Osteocyte (in vitro differentiated cells): ENCODE results near the gene SMARCA4. TPM values are rescaled to one million over a fixed set of nuclear protein-coding genes. Genes with fewer than 3 reads are reported as not detected.

Source experiments
- DNase-seq: peaks from one replicate; pipeline ENCODE4 v3.0.0; 2021; ENCODE audit warnings: mixed read lengths; ENCODE audit not compliant: unreplicated experiment; ENCODE audit errors: extremely low spot score
- H3K27ac Mint-ChIP-seq: one replicate; pipeline ENCODE4 v1.8.0; 2021; ENCODE audit warnings: mild to moderate bottlenecking, mixed read lengths; ENCODE audit not compliant: unreplicated experiment
- H3K27me3 Mint-ChIP-seq: one replicate; pipeline ENCODE4 v1.8.0; 2021; ENCODE audit warnings: mixed read lengths; ENCODE audit not compliant: unreplicated experiment
- H3K36me3 Mint-ChIP-seq: one replicate; pipeline ENCODE4 v1.8.0; 2021; ENCODE audit warnings: mixed read lengths; ENCODE audit not compliant: unreplicated experiment
- H3K4me1 Mint-ChIP-seq: one replicate; pipeline ENCODE4 v1.8.0; 2021; ENCODE audit warnings: mixed read lengths; ENCODE audit not compliant: unreplicated experiment
- H3K4me3 Mint-ChIP-seq: one replicate; pipeline ENCODE4 v1.8.0; 2021; ENCODE audit warnings: mild to moderate bottlenecking, moderate library complexity, mixed read lengths; ENCODE audit not compliant: unreplicated experiment
- H3K9me3 Mint-ChIP-seq: one replicate; pipeline ENCODE4 v1.8.0; 2021; ENCODE audit warnings: mixed read lengths; ENCODE audit not compliant: unreplicated experiment
- total RNA-seq: library from RNA; stranded (reverse); gene quantifications from 2 replicates; pipeline ENCODE4 v1.2.1, GENCODE V29; 2021
- TF ChIP-seq, protein P1 (sequence below): fragments of 200-600 bp; sonication (generic); IDR thresholded peaks from 2 replicates; pipeline ENCODE4 v1.5.0; 2021; ENCODE audit warnings: antibody characterized with exemption, mild to moderate bottlenecking, moderate library complexity

The SMARCA4 gene
- total RNA-seq, 1 donor from 2014 or later, result 131 TPM

DNA sequence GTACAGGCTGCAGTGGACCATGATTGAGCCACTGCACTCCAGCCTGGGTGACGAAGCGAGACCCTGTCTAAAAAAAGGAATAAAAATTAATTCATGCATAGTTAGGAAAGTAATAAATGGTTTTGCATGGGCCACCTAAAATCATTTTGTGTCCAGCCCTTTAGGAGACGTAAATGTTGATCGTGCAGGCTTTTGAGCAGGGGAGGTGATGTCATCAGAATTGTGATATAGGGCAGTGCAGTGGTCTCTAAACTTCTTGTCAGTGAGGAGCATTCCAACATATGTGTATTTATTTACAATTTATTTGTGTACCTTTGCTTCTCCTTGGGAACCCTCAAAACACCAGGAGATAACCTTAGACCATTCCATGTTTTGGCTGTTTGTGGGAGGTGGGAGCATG lies 3.0 kb downstream of the SMARCA4 start:
- Mint-ChIP-seq H3K9me3 (no peaks in the 10 kb centered on the region), H3K36me3 (no peaks in the 10 kb centered on the region), H3K27ac (peak overlapping the region; percentile 10), H3K4me3 (no peak overlapping the region), H3K4me1 (peaks cover 29% of the 10 kb centered on the region), H3K27me3 (no peaks in the 10 kb centered on the region)
- no peak for DNase-seq
- TF ChIP-seq, protein P1, sequence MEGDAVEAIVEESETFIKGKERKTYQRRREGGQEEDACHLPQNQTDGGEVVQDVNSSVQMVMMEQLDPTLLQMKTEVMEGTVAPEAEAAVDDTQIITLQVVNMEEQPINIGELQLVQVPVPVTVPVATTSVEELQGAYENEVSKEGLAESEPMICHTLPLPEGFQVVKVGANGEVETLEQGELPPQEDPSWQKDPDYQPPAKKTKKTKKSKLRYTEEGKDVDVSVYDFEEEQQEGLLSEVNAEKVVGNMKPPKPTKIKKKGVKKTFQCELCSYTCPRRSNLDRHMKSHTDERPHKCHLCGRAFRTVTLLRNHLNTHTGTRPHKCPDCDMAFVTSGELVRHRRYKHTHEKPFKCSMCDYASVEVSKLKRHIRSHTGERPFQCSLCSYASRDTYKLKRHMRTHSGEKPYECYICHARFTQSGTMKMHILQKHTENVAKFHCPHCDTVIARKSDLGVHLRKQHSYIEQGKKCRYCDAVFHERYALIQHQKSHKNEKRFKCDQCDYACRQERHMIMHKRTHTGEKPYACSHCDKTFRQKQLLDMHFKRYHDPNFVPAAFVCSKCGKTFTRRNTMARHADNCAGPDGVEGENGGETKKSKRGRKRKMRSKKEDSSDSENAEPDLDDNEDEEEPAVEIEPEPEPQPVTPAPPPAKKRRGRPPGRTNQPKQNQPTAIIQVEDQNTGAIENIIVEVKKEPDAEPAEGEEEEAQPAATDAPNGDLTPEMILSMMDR, result no peak

DNA sequence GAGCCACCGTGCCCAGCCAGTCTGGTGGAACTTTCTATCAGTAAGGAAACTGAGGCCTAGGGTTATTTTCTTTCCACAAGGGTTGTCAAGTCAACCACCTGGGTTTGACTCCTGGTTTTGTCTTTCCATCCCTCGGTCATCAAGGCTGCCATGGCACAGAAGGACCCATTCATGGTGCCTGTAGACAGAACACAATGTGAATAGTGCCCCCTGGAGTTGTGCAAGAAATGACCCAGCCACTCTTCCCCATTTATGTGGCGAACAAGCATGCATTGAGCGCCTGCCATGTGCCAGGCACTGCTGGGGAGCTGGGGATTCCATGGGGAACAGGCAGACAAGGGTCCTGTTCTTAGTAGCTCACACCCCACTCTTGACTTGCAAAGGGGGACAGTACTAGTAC lies 4.1 kb downstream of the SMARCA4 start:
- Mint-ChIP-seq H3K27me3 (no peaks in the 10 kb centered on the region), H3K4me1 (peaks cover 33% of the 10 kb centered on the region), H3K36me3 (no peaks in the 10 kb centered on the region), H3K9me3 (no peaks in the 10 kb centered on the region), H3K27ac (no peak overlapping the region), H3K4me3 (peak overlapping the region; percentile 18)
- DNase-seq, result no peak
- TF ChIP-seq, protein P1, result peak; percentile 7

DNA sequence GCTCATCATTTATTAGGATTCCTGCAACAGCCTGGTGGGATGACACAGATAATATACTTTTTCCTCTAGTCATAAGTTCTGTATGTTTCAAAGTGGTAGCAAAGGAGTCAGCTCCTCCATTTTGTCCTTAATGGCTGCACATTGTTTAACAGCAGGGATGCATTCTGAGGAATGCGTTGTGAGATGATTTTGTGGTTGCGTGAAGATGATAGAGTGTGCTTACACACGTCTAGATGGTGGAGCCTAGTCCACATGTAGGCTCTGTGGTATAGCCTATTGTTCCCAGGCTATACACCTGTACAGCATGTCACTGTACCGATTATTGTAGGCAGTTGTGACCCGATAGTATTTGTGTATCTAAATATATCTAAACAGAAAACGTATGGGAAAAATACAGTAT lies 4.6 kb downstream of the SMARCA4 start:
- Mint-ChIP-seq H3K4me1 (peaks cover 32% of the 10 kb centered on the region), H3K36me3 (no peaks in the 10 kb centered on the region), H3K4me3 (no peak overlapping the region), H3K9me3 (no peaks in the 10 kb centered on the region), H3K27me3 (no peaks in the 10 kb centered on the region), H3K27ac (no peak overlapping the region)
- DNase-seq, result no peak
- TF ChIP-seq, protein P1, result no peak

DNA sequence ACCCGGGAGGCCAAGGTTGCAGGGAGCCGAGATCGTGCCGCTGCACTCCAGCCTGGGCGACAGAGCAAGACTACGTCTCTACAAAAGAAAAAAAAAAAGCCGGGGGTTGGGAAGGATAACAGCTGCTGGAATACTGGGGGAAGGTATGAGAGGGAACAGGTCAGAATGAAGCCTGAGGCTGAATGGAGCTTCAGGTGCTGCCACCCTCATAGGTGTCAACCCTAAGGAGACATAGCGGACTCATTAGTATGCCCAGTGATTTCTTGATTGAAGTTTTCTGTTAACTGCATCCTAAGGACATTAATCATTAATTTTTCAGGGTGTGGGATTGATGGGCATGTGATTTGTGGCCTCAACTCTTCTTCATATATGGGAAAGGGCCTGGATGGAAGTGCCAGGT lies 6.0 kb downstream of the SMARCA4 start:
- TF ChIP-seq, protein P1, result no peak
- no peaks in the 10 kb centered on the region for H3K9me3 Mint-ChIP-seq
- no peaks in the 10 kb centered on the region for H3K36me3 Mint-ChIP-seq
- peaks cover 32% of the 10 kb centered on the region for H3K4me1 Mint-ChIP-seq
- H3K27ac Mint-ChIP-seq, result no peak overlapping the region
- H3K27me3 Mint-ChIP-seq, result no peaks in the 10 kb centered on the region
- H3K4me3 Mint-ChIP-seq, result no peak overlapping the region
- no peak for DNase-seq

DNA sequence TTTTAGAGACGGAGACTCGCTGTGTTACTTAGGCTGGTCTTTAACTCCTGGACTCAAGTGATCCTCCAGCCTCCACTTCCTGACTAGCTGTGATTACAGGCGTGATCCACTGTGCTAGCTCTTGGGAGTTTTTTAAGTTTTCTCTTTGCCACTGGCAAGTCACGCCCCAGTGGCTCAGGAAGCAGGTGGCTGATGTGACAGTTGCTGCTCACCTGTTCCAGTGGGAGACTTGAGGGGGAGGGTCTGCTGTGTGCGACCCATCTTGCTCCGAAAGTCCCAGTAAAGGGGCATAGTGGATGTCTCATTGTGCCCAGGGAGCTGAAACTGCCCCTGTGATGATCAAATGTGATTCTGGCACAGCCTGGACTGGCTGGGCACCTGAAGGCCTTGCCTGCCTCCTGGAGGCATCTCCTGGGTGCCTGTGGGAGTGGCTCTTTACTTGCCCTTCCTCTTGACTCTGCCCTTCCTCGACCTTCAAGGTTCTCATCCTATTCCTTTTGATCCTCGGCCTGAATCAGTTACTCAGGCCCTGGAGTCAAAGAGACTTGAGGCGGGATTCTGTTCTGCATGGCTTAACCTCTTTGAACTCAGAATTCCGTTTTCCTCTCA lies 7.8 kb downstream of the SMARCA4 start:
- peak overlapping the region; percentile 57 for H3K27ac Mint-ChIP-seq
- no peak overlapping the region for H3K4me3 Mint-ChIP-seq
- no peak for DNase-seq
- peaks cover 22% of the 10 kb centered on the region for H3K4me1 Mint-ChIP-seq
- no peaks in the 10 kb centered on the region for H3K36me3 Mint-ChIP-seq
- TF ChIP-seq, protein P1, result no peak
- H3K27me3 Mint-ChIP-seq, result no peaks in the 10 kb centered on the region
- H3K9me3 Mint-ChIP-seq, result no peaks in the 10 kb centered on the region
